Suprapubic skin (tissue), 4 donors: ENCODE measurements around the gene CEP70. TPM values are rescaled to one million over a fixed set of nuclear protein-coding genes. Genes with fewer than 3 reads are reported as not detected.
"Not testable (repeated sequence)": the region's sequence is repeated elsewhere in the genome, so short reads cannot be mapped to it uniquely, and the experiment has no call there.

Source experiments
- DNase-seq, 2 donors: peaks; one replicate each; pipeline ENCODE4 v3.0.0-alpha.2; 2019; ENCODE audit warnings: low spot score in 2 of 2
- H3K27ac ChIP-seq: fragments of 200-600 bp; sonication (generic); one replicate; pipeline ENCODE4 v1.5.1; 2019
- H3K27me3 ChIP-seq: fragments of 200-600 bp; sonication (generic); one replicate; pipeline ENCODE4 v1.5.1; 2019
- H3K36me3 ChIP-seq: fragments of 200-600 bp; sonication (generic); one replicate; pipeline ENCODE4 v1.5.1; 2019
- H3K4me1 ChIP-seq: fragments of 200-600 bp; sonication (generic); one replicate; pipeline ENCODE4 v1.5.1; 2019
- H3K4me3 ChIP-seq: fragments of 200-600 bp; sonication (generic); one replicate; pipeline ENCODE4 v1.5.1; 2019; ENCODE audit warnings: mild to moderate bottlenecking
- H3K9me3 ChIP-seq: fragments of 200-600 bp; sonication (generic); one replicate; pipeline ENCODE4 v1.5.1; 2019
- EP300 ChIP-seq: sonication (generic); formaldehyde crosslinking; IDR thresholded peaks from one replicate; pipeline ENCODE4 v1.6.1; 2017; ENCODE audit warnings: antibody characterized with exemption
- POLR2A ChIP-seq, 2 donors: fragments of 450-650 bp; IDR thresholded peaks; one replicate each; pipeline ENCODE4 v1.6.1; 2017; ENCODE audit warnings: antibody characterized with exemption in 2 of 2, mild to moderate bottlenecking in 2 of 2, moderate library complexity in 2 of 2
- POLR2AphosphoS5 ChIP-seq, 3 donors: sonication (generic); formaldehyde crosslinking; IDR thresholded peaks; one replicate each; pipeline ENCODE4 v1.6.1; 2017; ENCODE audit warnings: antibody characterized with exemption in 3 of 3
- WGBS: methylation state at CpG from one replicate; pipeline ENCODE4 v1.1.5; 2018; 5-methylcytosine and 5-hydroxymethylcytosine counted together
- total RNA-seq, 4 donors: library from RNA; depleted of rRNA; stranded (reverse); fragments of >200 nt; gene quantifications; one replicate each; pipeline ENCODE4 v1.1.0, GENCODE V29; 2016
- TF ChIP-seq, protein P1 (sequence below), 2 donors: fragments of 200-600 bp in 1 of 2; fragments of 450-650 bp in 1 of 2; sonication (generic) in 1 of 2; IDR thresholded peaks; one replicate each; pipeline ENCODE4 v1.5.1; 2016 to 2019; ENCODE audit warnings: antibody characterized with exemption in 2 of 2, mild to moderate bottlenecking in 1 of 2, moderate library complexity in 1 of 2

CEP70 gene
- total RNA-seq, 4 donors from 2014 or later = 6.3 to 15.7 (median 7.2) TPM

DNA sequence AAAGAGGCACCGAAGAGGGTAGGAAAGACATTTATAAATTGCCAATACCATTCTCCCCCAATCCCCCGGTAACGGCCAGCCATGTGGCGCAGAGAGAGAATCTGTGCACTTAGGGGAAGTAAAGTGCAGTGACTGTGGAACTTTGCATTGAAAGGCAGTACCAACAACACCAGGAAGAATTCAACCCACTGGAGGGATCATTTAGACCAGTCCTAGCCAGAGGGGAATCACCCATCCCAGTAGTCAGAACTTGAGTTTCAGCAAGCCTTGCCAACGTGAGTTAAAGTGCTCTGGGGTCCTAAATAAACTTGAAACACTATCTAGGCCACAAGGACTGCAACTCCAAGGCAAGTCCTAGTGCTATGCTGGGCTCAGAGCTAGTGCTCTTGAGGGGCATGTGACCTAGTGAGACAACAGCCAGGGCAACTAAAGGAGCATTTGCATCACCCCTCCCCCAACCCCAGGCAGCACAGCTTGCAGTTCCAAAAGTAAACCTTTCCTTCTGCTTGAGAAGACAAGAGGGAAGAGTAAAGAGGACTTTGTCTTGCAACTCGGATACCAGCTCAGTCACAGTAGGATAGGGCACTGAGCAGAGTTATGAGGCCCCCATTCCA is 15.0 kb downstream of the CEP70 start:
- Histone ChIP-seq H3K9me3 (no peaks in the 10 kb centered on the region), H3K27me3 (no peaks in the 10 kb centered on the region), H3K27ac (no peak overlapping the region), H3K4me1 (no peaks in the 10 kb centered on the region), H3K4me3 (no peak overlapping the region), H3K36me3 (peaks cover 6% of the 10 kb centered on the region)
- DNase-seq = no peak
- WGBS = 81% methylated on average over 6 of the region's 6 CpGs
- TF ChIP-seq EP300 (no peak), POLR2AphosphoS5 (IDR thresholded peaks at IDR 0.05) (no peak), POLR2A (IDR thresholded peaks at IDR 0.05) (no peak)
- TF ChIP-seq, protein P1, sequence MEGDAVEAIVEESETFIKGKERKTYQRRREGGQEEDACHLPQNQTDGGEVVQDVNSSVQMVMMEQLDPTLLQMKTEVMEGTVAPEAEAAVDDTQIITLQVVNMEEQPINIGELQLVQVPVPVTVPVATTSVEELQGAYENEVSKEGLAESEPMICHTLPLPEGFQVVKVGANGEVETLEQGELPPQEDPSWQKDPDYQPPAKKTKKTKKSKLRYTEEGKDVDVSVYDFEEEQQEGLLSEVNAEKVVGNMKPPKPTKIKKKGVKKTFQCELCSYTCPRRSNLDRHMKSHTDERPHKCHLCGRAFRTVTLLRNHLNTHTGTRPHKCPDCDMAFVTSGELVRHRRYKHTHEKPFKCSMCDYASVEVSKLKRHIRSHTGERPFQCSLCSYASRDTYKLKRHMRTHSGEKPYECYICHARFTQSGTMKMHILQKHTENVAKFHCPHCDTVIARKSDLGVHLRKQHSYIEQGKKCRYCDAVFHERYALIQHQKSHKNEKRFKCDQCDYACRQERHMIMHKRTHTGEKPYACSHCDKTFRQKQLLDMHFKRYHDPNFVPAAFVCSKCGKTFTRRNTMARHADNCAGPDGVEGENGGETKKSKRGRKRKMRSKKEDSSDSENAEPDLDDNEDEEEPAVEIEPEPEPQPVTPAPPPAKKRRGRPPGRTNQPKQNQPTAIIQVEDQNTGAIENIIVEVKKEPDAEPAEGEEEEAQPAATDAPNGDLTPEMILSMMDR (IDR thresholded peaks at IDR 0.05) = no peak

DNA sequence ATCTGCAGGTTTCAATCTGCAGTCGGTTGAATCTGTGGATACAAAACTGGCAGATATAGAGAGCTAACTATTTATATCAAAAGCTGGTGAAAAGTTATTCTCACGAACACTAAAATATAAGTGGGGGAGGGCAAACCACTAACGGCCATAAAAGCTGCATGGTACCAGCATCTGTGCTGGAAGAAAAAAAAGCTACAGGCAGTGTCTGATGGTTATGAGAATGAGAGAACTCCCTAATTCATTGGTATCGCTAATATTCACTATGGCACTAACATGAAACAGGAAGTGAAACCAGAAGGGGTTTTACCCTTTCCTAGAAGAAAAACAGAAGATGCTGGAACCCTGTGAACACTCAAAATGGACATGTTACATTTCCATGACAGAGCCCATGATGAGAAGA is 15.9 kb downstream of the CEP70 start:
- TF ChIP-seq POLR2AphosphoS5 (IDR thresholded peaks at IDR 0.05) (no peak), EP300 (no peak), POLR2A (IDR thresholded peaks at IDR 0.05) (no peak)
- TF ChIP-seq, protein P1 (IDR thresholded peaks at IDR 0.05) = no peak
- H3K27me3 ChIP-seq = no peaks in the 10 kb centered on the region
- no peak for DNase-seq
- peaks cover 8% of the 10 kb centered on the region for H3K36me3 ChIP-seq
- H3K4me3 ChIP-seq = no peak overlapping the region
- H3K4me1 ChIP-seq = no peaks in the 10 kb centered on the region
- WGBS = 77% methylated on average over 4 of the region's 4 CpGs
- no peaks in the 10 kb centered on the region for H3K9me3 ChIP-seq
- no peak overlapping the region for H3K27ac ChIP-seq

DNA sequence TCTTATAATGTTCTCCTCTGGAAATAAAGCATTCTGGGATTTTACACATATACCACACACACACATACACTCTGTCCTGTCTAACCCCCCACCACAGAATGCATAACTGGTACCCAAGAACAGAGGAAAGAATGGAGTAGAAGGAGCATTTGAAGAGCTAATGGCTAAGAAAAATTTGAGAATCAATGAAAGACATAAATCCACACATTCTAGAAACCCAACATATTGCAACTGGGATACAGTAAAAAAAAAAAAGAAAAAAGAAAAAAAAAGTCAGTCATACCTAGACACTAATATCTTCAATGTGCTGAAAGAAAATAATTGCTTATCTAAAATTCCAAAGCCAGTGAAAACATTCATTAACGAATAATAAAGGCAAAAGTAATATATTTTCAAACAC is 20.9 kb downstream of the CEP70 start:
- TF ChIP-seq, protein P1 (IDR thresholded peaks at IDR 0.05) = no peak
- no peak for TF ChIP-seq POLR2AphosphoS5 (IDR thresholded peaks at IDR 0.05)
- no peak for TF ChIP-seq POLR2A (IDR thresholded peaks at IDR 0.05)
- TF ChIP-seq EP300 = no peak
- H3K27me3 ChIP-seq = no peaks in the 10 kb centered on the region
- 96% methylated on average over 1 of the region's 1 CpG for WGBS
- H3K4me1 ChIP-seq = no peaks in the 10 kb centered on the region
- DNase-seq = no peak
- no peak overlapping the region for H3K27ac ChIP-seq
- H3K4me3 ChIP-seq = no peak overlapping the region
- H3K9me3 ChIP-seq = no peaks in the 10 kb centered on the region
- H3K36me3 ChIP-seq = peaks cover 12% of the 10 kb centered on the region

DNA sequence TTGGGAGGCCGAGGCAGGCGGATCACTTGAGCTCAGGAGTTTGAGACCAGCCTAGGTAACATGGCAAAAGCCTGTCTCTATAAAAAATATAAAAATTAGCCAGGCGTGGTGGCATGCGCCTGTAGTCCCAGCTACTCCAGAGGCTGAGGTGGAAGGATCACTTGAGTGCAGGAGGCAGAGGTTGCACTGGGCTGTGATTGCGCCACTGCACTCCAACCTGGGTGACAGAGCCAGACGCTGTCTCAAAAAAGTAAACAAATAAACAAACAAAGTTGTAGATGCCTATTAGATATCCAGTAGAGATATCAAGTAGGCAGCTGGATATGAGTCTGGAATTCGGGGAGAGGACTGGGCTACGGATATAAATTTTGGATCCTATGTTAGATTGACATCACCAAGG is 24.4 kb downstream of the CEP70 start:
- H3K9me3 ChIP-seq, H3K27ac ChIP-seq, H3K4me1 ChIP-seq, DNase-seq, H3K4me3 ChIP-seq, H3K27me3 ChIP-seq: not testable (repeated sequence)
- 94% methylated on average over 8 of the region's 8 CpGs for WGBS
- H3K36me3 ChIP-seq = peaks cover 11% of the 10 kb centered on the region

DNA sequence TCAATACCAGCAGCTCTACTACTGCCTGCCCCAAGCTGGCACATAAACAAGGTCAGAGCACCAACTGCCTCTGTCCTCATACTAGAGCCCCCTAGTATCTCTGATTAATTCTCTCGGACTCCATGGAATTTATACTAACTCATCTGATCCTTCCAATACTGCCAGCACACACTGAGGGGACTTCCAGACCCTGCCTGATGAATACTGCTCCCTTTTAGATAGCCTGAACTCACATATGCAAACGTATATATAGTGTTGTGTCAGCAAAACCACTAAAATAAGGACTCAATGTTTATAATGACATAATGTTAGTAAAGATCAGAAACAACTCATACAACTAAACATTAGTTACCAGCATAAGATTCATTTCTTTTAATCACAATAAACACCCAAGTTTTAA is 25.0 kb downstream of the CEP70 start:
- peaks cover 7% of the 10 kb centered on the region for H3K36me3 ChIP-seq
- no peak for DNase-seq
- H3K4me3 ChIP-seq = no peak overlapping the region
- WGBS = 80% methylated on average over 2 of the region's 2 CpGs
- no peaks in the 10 kb centered on the region for H3K9me3 ChIP-seq
- no peak overlapping the region for H3K27ac ChIP-seq
- H3K4me1 ChIP-seq = no peaks in the 10 kb centered on the region
- TF ChIP-seq, protein P1 (IDR thresholded peaks at IDR 0.05) = no peak
- no peak for TF ChIP-seq POLR2AphosphoS5 (IDR thresholded peaks at IDR 0.05)
- TF ChIP-seq EP300 = no peak
- no peak for TF ChIP-seq POLR2A (IDR thresholded peaks at IDR 0.05)
- H3K27me3 ChIP-seq = no peaks in the 10 kb centered on the region

DNA sequence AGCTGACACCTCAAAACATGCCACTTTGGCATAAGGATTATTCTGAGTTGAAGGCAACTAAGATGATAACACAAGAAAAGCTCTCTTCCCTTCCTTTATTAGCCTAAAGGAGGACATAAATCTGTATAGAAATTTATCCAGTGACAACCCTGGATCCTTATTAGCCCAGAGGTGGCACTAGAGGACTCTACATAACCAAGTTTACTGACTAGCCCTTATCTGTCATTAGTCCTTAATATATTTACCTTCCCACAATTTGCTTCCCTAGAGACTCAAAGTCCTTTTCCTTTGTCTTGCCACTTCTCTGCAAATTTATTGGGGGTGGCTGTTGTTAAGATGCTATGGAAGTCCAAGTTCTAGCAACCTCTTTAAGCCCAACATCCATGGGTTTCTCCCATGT is 26.7 kb downstream of the CEP70 start:
- peaks cover 5% of the 10 kb centered on the region for H3K36me3 ChIP-seq
- no peak overlapping the region for H3K27ac ChIP-seq
- no peaks in the 10 kb centered on the region for H3K27me3 ChIP-seq
- TF ChIP-seq EP300 = no peak
- TF ChIP-seq POLR2AphosphoS5 (IDR thresholded peaks at IDR 0.05) = no peak
- TF ChIP-seq POLR2A (IDR thresholded peaks at IDR 0.05) = no peak
- TF ChIP-seq, protein P1 (IDR thresholded peaks at IDR 0.05) = no peak
- H3K4me3 ChIP-seq = no peak overlapping the region
- H3K4me1 ChIP-seq = no peaks in the 10 kb centered on the region
- no peak for DNase-seq
- H3K9me3 ChIP-seq = no peaks in the 10 kb centered on the region

DNA sequence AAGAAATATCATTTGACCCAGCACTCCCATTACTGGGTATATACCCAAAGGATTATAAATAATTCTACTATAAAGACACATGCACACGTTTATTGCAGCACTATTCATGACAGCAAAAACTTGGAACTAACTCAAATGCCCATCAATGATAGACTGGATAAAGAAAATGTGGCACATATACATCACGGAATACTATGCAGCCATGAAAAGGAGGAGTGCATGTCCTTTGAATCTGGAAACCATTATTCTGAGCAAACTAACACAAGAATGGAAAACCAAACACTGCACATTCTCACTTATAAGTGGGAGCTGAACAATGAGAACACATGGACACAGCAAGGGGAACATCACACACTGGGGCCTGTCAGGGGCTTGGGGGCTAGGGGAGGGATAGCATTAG is 27.8 kb downstream of the CEP70 start:
- H3K36me3 ChIP-seq, DNase-seq, H3K4me3 ChIP-seq, H3K4me1 ChIP-seq, H3K9me3 ChIP-seq, H3K27ac ChIP-seq, H3K27me3 ChIP-seq: not testable (repeated sequence)
- WGBS = 84% methylated on average over 2 of the region's 2 CpGs

DNA sequence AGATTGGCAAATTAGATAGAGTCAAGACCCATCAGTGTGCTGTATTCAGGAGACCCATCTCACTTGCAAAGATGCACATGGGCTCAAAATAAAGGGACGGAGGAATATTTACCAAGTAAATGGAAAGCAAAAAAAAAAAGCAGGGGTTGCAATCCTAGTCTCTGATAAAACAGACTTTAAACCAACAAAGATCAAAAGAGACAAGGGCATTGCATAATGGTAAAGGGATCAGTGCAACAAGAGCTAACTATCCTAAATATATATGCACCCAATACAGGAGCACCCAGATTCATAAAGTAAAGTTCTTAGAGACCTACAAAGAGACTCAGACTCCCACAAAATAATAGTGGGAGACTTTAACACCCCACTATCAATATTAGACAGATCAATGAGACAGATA is 31.2 kb downstream of the CEP70 start:
- not testable (repeated sequence) for H3K27ac ChIP-seq, H3K27me3 ChIP-seq, H3K4me3 ChIP-seq, DNase-seq, H3K4me1 ChIP-seq
- H3K36me3 ChIP-seq = peaks cover 14% of the 10 kb centered on the region
- WGBS = 100% methylated on average over 1 of the region's 1 CpG
- H3K9me3 ChIP-seq = peaks cover 15% of the 10 kb centered on the region
